HFF-Myc (cell line): Measurements from ENCODE around the gene MEF2A.
"Not testable (repeated sequence)": the region's sequence is repeated elsewhere in the genome, so short reads cannot be mapped to it uniquely, and the experiment has no call there.

Source experiments
- DNase-seq: peaks from one replicate; pipeline ENCODE4 v3.0.0-alpha.2; 2011; ENCODE audit warnings: low read depth; ENCODE audit errors: extremely low read depth
- H3K4me3 ChIP-seq: replicated peaks from 2 replicates; pipeline ENCODE4 v1.5.1; 2011; ENCODE audit warnings: low read depth, mild to moderate bottlenecking, control low read depth, low read length
- CTCF ChIP-seq: IDR thresholded peaks from 2 replicates; pipeline ENCODE4 v1.5.1; 2012; ENCODE audit warnings: mild to moderate bottlenecking, low read depth, low read length, control low read depth; ENCODE audit errors: missing control alignments

The MEF2A gene

GRCh38 chr15:99731336-99732123 is 165.7 kb downstream of the MEF2A start:
- TF ChIP-seq CTCF, result no peak
- DNase-seq, result no peak
- peak overlapping the region; percentile 60 for H3K4me3 ChIP-seq

- DNase-seq, result no peak
- H3K4me3 ChIP-seq, result peak overlapping the region; percentile 60
- TF ChIP-seq CTCF, result no peak
These were observed 166.5 kb downstream of the MEF2A start for GRCh38 chr15:99732124-99732750.

- peak overlapping the region; percentile 60 for H3K4me3 ChIP-seq
- TF ChIP-seq CTCF, result no peak
- DNase-seq, result no peak
These were observed 167.0 kb downstream of the MEF2A start for GRCh38 chr15:99732751-99733267.

GRCh38 chr15:99733268-99734039 is 167.7 kb downstream of the MEF2A start, which contains the start of gene LYSMD4:
LYSMD4 (minus strand) TSS chr15:99733437; CDS start chr15:99731999, 1,438 bp downstream.
- H3K4me3 ChIP-seq, result peak within 1 kb of the TSS; percentile 60
- DNase-seq, result peak; percentile 59
- no peak for TF ChIP-seq CTCF

- not testable (repeated sequence) for H3K4me3 ChIP-seq, DNase-seq
These were observed 168.2 kb downstream of the MEF2A start for GRCh38 chr15:99734040-99734291.

GRCh38 chr15:99734575-99734974 is 168.8 kb downstream of the MEF2A start:
- no peak for DNase-seq
- no peak for TF ChIP-seq CTCF
- no peak overlapping the region for H3K4me3 ChIP-seq

GRCh38 chr15:99735868-99736267 is 170.1 kb downstream of the MEF2A start:
- no peak overlapping the region for H3K4me3 ChIP-seq
- TF ChIP-seq CTCF, result no peak

More at GRCh38 chr15:99735868-99736267, 170.1 kb downstream of the MEF2A start:
- no peak for DNase-seq
